ENCODE data around the gene LUZP4.

GRCh38 chrX:115261148-115261547 lies 28.4 kb upstream of the LUZP4 start:
- TF ChIP-seq KLF9 (CRISPR knock-in tag; IDR thresholded peaks at IDR 0.05; ENCODE audit: low read depth) = no peak
- no peak for TF ChIP-seq ZNF121 (CRISPR knock-in tag; IDR thresholded peaks at IDR 0.05)
- no peak for TF ChIP-seq CBFB (CRISPR knock-in tag; IDR thresholded peaks at IDR 0.05)
